Liver (tissue), 9 donors: ENCODE results near the gene SERPINB10. TPM values are rescaled to one million over a fixed set of nuclear protein-coding genes. Genes with fewer than 3 reads are reported as not detected.

ENCODE experiments used
- DNase-seq: peaks from one replicate; pipeline ENCODE4 v3.0.0-alpha.2; 2017; ENCODE audit warnings: low spot score
- H3K27ac ChIP-seq, 2 donors: one replicate each; pipeline ENCODE4 v1.7.0; 2013; ENCODE audit warnings: inconsistent platforms in 2 of 2, low read length in 2 of 2, control low read depth in 1 of 2, low read depth in 1 of 2, mild to moderate bottlenecking in 1 of 2
- H3K27me3 ChIP-seq, 4 donors: one replicate each; pipeline versions ENCODE4 v1.6.1 to v1.7.0; 2013; ENCODE audit warnings: low read length in 3 of 4, inconsistent platforms in 1 of 4, mild to moderate bottlenecking in 1 of 4, moderate library complexity in 1 of 4; ENCODE audit not compliant: control insufficient read depth in 4 of 4, insufficient read depth in 4 of 4
- H3K36me3 ChIP-seq, 4 donors: one replicate each; pipeline versions ENCODE4 v1.6.1 to v1.7.0; 2013; ENCODE audit warnings: low read length in 3 of 4, mild to moderate bottlenecking in 3 of 4, low read depth in 1 of 4, moderate library complexity in 1 of 4; ENCODE audit not compliant: control insufficient read depth in 4 of 4, insufficient read depth in 3 of 4
- H3K4me1 ChIP-seq, 4 donors: one replicate each; pipeline versions ENCODE4 v1.6.1 to v1.7.0; 2013; ENCODE audit warnings: low read length in 3 of 4, mild to moderate bottlenecking in 3 of 4, moderate library complexity in 1 of 4; ENCODE audit not compliant: control insufficient read depth in 4 of 4, insufficient read depth in 4 of 4
- H3K4me3 ChIP-seq, 3 donors: one replicate each; pipeline versions ENCODE4 v1.6.1 to v1.7.0; 2013; ENCODE audit warnings: low read length in 3 of 3, control low read depth in 1 of 3, low read depth in 1 of 3, mild to moderate bottlenecking in 1 of 3
- H3K9ac ChIP-seq, 2 donors: one replicate each; pipeline ENCODE4 v1.7.0; 2013; ENCODE audit warnings: low read length in 2 of 2, mild to moderate bottlenecking in 2 of 2, moderate library complexity in 2 of 2, control low read depth in 1 of 2, low read depth in 1 of 2
- H3K9me3 ChIP-seq, 4 donors: one replicate each; pipeline versions ENCODE4 v1.6.1 to v1.7.0; 2013; ENCODE audit warnings: low read length in 3 of 4; ENCODE audit not compliant: control insufficient read depth in 4 of 4
- ATF3 ChIP-seq: IDR thresholded peaks from 2 replicates; pipeline ENCODE4 v1.6.1; 2016; ENCODE audit warnings: antibody characterized with exemption
- EGR1 ChIP-seq, 2 donors: IDR thresholded peaks; 2 replicates each; pipeline ENCODE4 v1.6.1; 2016 to 2018; ENCODE audit warnings: antibody characterized with exemption in 2 of 2, low read depth in 2 of 2
- FOXA1 ChIP-seq: IDR thresholded peaks from 2 replicates; pipeline ENCODE4 v1.6.1; 2016; ENCODE audit warnings: antibody characterized with exemption
- FOXA2 ChIP-seq: IDR thresholded peaks from 2 replicates; pipeline ENCODE4 v1.6.1; 2016; ENCODE audit warnings: antibody characterized with exemption
- GABPA ChIP-seq, 2 donors: IDR thresholded peaks in 1 of 2; conservative IDR thresholded peaks in 1 of 2; 2 replicates each; pipeline ENCODE4 v1.6.1; 2016; ENCODE audit warnings: antibody characterized with exemption in 2 of 2, mild to moderate bottlenecking in 1 of 2, moderate library complexity in 1 of 2
- HNF4A ChIP-seq, 2 donors: conservative IDR thresholded peaks; 2 replicates each; pipeline ENCODE4 v1.6.1; 2016; ENCODE audit warnings: antibody characterized with exemption in 2 of 2, mild to moderate bottlenecking in 2 of 2
- HNF4G ChIP-seq: IDR thresholded peaks from 2 replicates; pipeline ENCODE4 v1.6.1; 2016; ENCODE audit warnings: antibody characterized with exemption
- JUND ChIP-seq, 2 donors: IDR thresholded peaks; 2 replicates each; pipeline ENCODE4 v1.6.1; 2016; ENCODE audit warnings: antibody characterized with exemption in 2 of 2
- MAX ChIP-seq: IDR thresholded peaks from 2 replicates; pipeline ENCODE4 v1.6.1; 2016; ENCODE audit warnings: antibody characterized with exemption
- NR2F2 ChIP-seq: IDR thresholded peaks from 2 replicates; pipeline ENCODE4 v1.6.1; 2016; ENCODE audit warnings: antibody characterized with exemption
- RAD21 ChIP-seq, 2 donors: IDR thresholded peaks; 2 replicates each; pipeline ENCODE4 v1.6.1; 2016; ENCODE audit warnings: antibody characterized with exemption in 2 of 2, mild to moderate bottlenecking in 2 of 2
- RXRA ChIP-seq, 2 donors: IDR thresholded peaks; 2 replicates each; pipeline ENCODE4 v1.6.1; 2017 to 2018; ENCODE audit warnings: antibody characterized with exemption in 2 of 2, mild to moderate bottlenecking in 1 of 2
- SP1 ChIP-seq: IDR thresholded peaks from 2 replicates; pipeline ENCODE4 v1.6.1; 2018; ENCODE audit warnings: antibody characterized with exemption, mild to moderate bottlenecking
- TAF1 ChIP-seq: conservative IDR thresholded peaks from 2 replicates; pipeline ENCODE4 v1.6.1; 2016; ENCODE audit warnings: antibody characterized with exemption, mild to moderate bottlenecking
- WGBS: extraction: QIAGEN DNeasy Blood & Tissue Kit; methylation state at CpG from one replicate; pipeline ENCODE4 v1.1.7; 2013; 5-methylcytosine and 5-hydroxymethylcytosine counted together
- polyA plus RNA-seq, 2 donors: library from polyadenylated mRNA; stranded (reverse) in 1 of 2; unstranded in 1 of 2; fragments of 200-250 nt in 1 of 2; fragments of >200 nt in 1 of 2; fragmentation: Nextera tagmentation in 1 of 2; extraction: Ambion mirVana in 1 of 2; gene quantifications; one replicate each; pipeline versions ENCODE4 v1.2.1 to v1.2.3, GENCODE V29; 2013 to 2015
- total RNA-seq, 2 donors: library from RNA; depleted of rRNA; stranded (reverse); fragments of >200 nt; gene quantifications; one replicate each; pipeline ENCODE4 v1.2.3, GENCODE V29; 2014
- TF ChIP-seq, protein P1 (sequence below): fragments of 150-350 bp; IDR thresholded peaks from 2 replicates; pipeline ENCODE4 v1.5.1; 2017; ENCODE audit warnings: improper control_type of control experiment, low read depth, low read length; ENCODE audit not compliant: missing input control
- TF ChIP-seq, protein P2 (sequence below): IDR thresholded peaks from 2 replicates; pipeline ENCODE4 v1.6.1; 2016; ENCODE audit warnings: antibody characterized with exemption
- TF ChIP-seq, protein P3 (sequence below): IDR thresholded peaks from 2 replicates; pipeline ENCODE4 v1.6.1; 2016; ENCODE audit warnings: antibody characterized with exemption, mild to moderate bottlenecking
- donor health status: healthy.
- donor health status: healthy.
- donor health status: healthy.
- donor health status: healthy.
- donor health status: healthy.

Gene SERPINB10
- total and polyA plus RNA-seq, 4 donors = 4.6 TPM; not detected in 3

- 13% methylated on average over 35 of the region's 35 CpGs for WGBS
- Histone ChIP-seq H3K4me3 (peak within 1 kb of the TSS in 1 of 3 donors; percentile 35), H3K27me3 (no peaks in the 10 kb centered on the region), H3K9ac (no peak within 1 kb of the TSS), H3K9me3 (no peaks in the 10 kb centered on the region), H3K27ac (no peak within 1 kb of the TSS), H3K4me1 (peaks cover 0 to 8% (median 3%) of the 10 kb centered on the region in 4 donors), H3K36me3 (no peaks in the 10 kb centered on the region)
- peak; percentile 51 for DNase-seq
- TF ChIP-seq ATF3 (no peak), TAF1 (no peak), RAD21 (IDR thresholded peaks at IDR 0.05) (peak; percentile 37 to 64), RXRA (IDR thresholded peaks at IDR 0.05) (no peak), EGR1 (IDR thresholded peaks at IDR 0.05; ENCODE audit: low read depth in 2 of 2) (no peak), FOXA1 (no peak), HNF4G (no peak)
- TF ChIP-seq, protein P1, sequence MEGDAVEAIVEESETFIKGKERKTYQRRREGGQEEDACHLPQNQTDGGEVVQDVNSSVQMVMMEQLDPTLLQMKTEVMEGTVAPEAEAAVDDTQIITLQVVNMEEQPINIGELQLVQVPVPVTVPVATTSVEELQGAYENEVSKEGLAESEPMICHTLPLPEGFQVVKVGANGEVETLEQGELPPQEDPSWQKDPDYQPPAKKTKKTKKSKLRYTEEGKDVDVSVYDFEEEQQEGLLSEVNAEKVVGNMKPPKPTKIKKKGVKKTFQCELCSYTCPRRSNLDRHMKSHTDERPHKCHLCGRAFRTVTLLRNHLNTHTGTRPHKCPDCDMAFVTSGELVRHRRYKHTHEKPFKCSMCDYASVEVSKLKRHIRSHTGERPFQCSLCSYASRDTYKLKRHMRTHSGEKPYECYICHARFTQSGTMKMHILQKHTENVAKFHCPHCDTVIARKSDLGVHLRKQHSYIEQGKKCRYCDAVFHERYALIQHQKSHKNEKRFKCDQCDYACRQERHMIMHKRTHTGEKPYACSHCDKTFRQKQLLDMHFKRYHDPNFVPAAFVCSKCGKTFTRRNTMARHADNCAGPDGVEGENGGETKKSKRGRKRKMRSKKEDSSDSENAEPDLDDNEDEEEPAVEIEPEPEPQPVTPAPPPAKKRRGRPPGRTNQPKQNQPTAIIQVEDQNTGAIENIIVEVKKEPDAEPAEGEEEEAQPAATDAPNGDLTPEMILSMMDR = peak; percentile 35
Measured at GRCh38 chr18:63949068-63949737, 41.4 kb downstream of the SERPINB10 start, which contains the start of gene HMSD. HMSD (plus strand) TSS chr18:63949301; CDS start chr18:63953456, 4,155 bp downstream.

- no peak for DNase-seq
- WGBS = 86% methylated on average over 4 of the region's 4 CpGs
- Histone ChIP-seq H3K9ac (no peak overlapping the region), H3K36me3 (no peaks in the 10 kb centered on the region), H3K27me3 (no peaks in the 10 kb centered on the region), H3K4me1 (peaks cover 0 to 8% (median 3%) of the 10 kb centered on the region in 4 donors), H3K9me3 (no peaks in the 10 kb centered on the region), H3K4me3 (no peak overlapping the region), H3K27ac (no peak overlapping the region)
- TF ChIP-seq NR2F2 = no peak
- TF ChIP-seq RXRA (IDR thresholded peaks at IDR 0.05) = no peak
- TF ChIP-seq, protein P1 = no peak
- no peak for TF ChIP-seq ATF3
- TF ChIP-seq RAD21 (IDR thresholded peaks at IDR 0.05) = no peak
- no peak for TF ChIP-seq TAF1
- no peak for TF ChIP-seq MAX
- TF ChIP-seq HNF4G = no peak
- TF ChIP-seq HNF4A (conservative IDR thresholded peaks at IDR 0.05) = no peak
- TF ChIP-seq FOXA1 = no peak
- TF ChIP-seq JUND (IDR thresholded peaks at IDR 0.05) = no peak
- no peak for TF ChIP-seq GABPA (IDR thresholded peaks at IDR 0.05 in 1 of 2, conservative IDR thresholded peaks at IDR 0.05 in 1 of 2)
- TF ChIP-seq, protein P2, sequence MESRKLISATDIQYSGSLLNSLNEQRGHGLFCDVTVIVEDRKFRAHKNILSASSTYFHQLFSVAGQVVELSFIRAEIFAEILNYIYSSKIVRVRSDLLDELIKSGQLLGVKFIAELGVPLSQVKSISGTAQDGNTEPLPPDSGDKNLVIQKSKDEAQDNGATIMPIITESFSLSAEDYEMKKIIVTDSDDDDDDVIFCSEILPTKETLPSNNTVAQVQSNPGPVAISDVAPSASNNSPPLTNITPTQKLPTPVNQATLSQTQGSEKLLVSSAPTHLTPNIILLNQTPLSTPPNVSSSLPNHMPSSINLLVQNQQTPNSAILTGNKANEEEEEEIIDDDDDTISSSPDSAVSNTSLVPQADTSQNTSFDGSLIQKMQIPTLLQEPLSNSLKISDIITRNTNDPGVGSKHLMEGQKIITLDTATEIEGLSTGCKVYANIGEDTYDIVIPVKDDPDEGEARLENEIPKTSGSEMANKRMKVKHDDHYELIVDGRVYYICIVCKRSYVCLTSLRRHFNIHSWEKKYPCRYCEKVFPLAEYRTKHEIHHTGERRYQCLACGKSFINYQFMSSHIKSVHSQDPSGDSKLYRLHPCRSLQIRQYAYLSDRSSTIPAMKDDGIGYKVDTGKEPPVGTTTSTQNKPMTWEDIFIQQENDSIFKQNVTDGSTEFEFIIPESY = no peak
- no peak for TF ChIP-seq FOXA2
- no peak for TF ChIP-seq SP1
- TF ChIP-seq, protein P3, sequence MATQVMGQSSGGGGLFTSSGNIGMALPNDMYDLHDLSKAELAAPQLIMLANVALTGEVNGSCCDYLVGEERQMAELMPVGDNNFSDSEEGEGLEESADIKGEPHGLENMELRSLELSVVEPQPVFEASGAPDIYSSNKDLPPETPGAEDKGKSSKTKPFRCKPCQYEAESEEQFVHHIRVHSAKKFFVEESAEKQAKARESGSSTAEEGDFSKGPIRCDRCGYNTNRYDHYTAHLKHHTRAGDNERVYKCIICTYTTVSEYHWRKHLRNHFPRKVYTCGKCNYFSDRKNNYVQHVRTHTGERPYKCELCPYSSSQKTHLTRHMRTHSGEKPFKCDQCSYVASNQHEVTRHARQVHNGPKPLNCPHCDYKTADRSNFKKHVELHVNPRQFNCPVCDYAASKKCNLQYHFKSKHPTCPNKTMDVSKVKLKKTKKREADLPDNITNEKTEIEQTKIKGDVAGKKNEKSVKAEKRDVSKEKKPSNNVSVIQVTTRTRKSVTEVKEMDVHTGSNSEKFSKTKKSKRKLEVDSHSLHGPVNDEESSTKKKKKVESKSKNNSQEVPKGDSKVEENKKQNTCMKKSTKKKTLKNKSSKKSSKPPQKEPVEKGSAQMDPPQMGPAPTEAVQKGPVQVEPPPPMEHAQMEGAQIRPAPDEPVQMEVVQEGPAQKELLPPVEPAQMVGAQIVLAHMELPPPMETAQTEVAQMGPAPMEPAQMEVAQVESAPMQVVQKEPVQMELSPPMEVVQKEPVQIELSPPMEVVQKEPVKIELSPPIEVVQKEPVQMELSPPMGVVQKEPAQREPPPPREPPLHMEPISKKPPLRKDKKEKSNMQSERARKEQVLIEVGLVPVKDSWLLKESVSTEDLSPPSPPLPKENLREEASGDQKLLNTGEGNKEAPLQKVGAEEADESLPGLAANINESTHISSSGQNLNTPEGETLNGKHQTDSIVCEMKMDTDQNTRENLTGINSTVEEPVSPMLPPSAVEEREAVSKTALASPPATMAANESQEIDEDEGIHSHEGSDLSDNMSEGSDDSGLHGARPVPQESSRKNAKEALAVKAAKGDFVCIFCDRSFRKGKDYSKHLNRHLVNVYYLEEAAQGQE = no peak
- no peak for TF ChIP-seq EGR1 (IDR thresholded peaks at IDR 0.05; ENCODE audit: low read depth in 2 of 2)
Measured at GRCh38 chr18:63951302-63951705, 43.5 kb downstream of the SERPINB10 start.
